HG02970 (cell line): ENCODE measurements around the gene WWC2.
"Not testable (repeated sequence)": the region's sequence is repeated elsewhere in the genome, so short reads cannot be mapped to it uniquely, and the experiment has no call there.

ENCODE experiments used
- ATAC-seq: cut with Tn5 transposase; IDR thresholded peaks from one replicate; pipeline ENCODE4 v1.9.1; 2021; ENCODE audit warnings: mild to moderate bottlenecking, moderate library complexity, moderate number of reproducible peaks; ENCODE audit not compliant: unreplicated experiment, low FRiP score

WWC2 gene

DNA sequence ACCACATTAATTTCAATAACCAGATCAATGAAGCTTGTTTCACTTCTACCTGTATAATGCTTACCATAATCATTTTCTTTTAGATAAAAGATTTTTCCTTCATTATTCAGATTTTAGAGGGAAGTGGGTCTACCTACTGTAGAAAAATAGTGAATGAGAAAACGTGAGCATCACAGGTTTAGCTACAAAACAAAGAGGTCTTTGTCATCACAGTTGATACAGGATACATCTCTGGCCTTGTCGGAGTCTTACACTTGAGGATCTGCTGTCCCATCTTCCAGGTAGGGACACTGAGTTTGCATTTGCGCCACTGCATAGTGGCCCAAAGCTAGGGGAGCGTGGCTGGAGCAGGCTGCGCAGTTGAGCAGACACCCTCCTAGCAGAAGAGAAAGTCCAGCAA is 222.5 kb downstream of the WWC2 start:
- no peak for ATAC-seq

DNA sequence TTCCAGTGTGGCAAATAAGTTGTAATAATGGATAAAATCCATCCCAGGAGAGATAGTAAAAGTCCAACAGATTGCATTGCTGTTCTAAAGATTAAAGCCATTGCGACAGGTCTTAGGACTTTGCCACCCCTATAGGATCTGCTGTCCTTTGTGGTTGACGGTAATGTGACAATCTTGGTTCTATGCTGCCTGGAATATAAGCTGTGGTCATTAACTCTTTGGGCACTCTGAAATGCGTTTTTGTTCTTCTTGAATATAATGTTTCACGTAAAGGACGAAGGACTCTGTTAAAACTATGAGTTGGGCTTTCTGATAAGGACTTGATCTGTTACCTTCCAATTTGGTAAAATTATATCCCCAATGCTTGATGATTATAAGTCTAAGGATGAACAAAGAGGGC is 223.3 kb downstream of the WWC2 start, which contains the start of gene CLDN24:
TSS of gene CLDN24 (minus strand) at position 101 of the 400 bp plus-strand sequence. CDS start at position 101, 0 bp downstream.
- no peak for ATAC-seq

DNA sequence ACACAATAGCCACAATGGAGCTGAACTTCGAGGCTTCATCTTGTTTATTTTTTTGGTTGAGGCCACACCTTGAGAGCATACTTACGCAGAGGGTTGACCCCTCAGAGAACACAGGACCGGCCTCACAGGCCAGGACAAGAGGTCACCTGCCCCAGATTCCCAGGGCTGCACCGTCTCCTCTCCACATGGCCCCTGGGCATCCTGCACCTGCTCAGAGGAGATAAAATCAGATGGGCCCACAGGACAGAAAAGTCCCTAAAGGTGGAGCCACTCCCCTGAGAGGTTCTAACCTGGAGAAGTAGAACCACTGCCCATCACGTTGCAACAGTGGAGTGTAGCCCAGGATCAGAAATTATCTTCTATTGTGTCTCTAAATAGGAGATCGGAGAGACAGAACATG is 224.2 kb downstream of the WWC2 start:
- ATAC-seq, result no peak

DNA sequence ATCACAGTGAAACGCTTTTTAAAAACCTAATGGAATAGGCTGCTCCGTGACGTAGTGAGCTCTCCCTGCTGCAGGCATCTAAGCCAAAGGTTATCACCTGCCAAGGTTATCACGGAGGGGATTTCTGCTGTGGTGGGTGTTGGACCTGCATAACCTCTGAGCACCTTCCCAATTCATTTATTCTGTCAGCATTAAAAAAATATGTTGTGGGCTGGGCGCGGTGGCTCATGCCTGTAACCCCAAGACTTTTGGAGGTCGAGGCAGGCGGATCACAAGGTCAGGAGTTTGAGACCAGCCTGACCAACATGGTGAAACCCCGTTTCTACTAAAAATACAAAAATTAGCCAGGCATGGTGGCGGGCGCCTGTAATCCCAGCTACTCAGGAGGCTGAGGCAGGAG is 225.0 kb downstream of the WWC2 start:
- not testable (repeated sequence) for ATAC-seq

DNA sequence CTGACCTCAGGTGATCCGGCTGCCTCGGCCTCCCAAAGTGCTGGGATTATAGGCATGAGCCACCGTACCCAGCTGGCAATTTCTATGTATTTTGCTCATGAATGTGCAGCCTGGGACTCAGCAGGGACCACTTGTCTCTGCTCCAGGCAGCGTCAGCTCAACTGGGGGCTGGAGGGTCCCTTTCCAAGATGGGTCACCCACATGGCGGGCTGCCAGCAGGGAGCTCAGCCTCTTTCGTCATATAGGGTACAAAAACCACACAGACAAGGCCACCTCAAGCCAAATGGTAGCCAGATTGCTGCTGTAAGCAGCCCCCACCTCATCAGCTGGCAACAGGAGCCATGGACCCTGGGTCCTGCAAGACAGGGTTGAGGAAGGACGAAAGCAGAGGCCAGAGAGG is 225.6 kb downstream of the WWC2 start:
- no peak for ATAC-seq

DNA sequence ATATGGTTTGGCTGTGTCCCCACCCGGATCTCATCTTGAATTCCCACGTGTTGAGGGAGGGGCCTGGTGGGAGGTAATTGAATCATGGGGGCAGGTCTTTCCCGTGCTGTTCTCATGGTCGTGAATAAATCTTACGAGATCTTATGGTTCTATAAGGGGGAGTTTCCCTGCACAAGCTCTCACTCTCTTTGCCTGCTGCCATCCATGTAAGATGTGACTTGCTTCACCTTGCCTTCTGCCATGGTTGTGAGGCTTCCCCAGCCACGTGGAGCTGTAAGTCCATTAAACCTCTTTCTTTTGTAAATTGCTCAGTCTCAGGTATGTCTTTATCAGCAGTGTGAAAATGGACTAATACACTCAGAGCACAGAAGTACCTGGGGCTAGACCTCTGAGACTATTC is 227.3 kb downstream of the WWC2 start:
- not testable (repeated sequence) for ATAC-seq

DNA sequence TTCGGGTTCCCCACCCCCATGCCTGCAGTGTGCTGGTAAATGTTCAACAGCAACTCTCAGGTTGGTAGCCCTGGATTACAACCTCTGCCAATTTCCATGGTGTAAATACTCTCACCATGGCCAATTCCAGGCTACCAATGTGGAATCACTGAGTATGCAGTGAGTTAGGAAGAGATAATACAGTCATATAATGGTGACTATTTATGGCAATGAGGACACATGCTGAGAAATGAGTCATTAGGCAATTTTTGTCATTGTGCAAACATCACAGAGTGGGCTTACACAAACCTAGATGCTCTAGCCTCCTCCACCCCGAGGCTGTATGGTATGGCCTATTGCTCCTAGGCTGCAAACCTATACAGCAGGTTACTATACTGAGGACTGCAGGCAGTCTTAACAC is 227.8 kb downstream of the WWC2 start:
- ATAC-seq, result no peak

DNA sequence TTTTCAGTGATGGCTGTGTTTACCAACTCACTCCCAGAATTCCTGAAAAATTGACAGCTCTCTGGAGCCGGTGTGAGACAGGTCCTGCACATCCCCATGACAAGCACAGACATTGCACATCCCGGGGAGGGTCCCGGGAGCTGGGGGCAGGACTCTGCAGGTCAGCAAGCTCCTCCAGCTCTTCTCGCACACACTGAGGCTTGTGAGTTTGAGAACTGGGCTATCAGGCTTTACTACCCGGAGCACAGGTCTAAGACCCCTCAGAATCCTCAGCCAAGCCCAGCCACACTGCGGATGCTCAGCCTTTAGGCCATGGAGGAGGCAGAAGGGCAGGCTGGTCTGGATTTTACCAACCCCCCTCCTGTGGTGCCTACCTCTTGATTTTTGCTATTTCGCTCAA is 228.8 kb downstream of the WWC2 start:
- no peak for ATAC-seq

DNA sequence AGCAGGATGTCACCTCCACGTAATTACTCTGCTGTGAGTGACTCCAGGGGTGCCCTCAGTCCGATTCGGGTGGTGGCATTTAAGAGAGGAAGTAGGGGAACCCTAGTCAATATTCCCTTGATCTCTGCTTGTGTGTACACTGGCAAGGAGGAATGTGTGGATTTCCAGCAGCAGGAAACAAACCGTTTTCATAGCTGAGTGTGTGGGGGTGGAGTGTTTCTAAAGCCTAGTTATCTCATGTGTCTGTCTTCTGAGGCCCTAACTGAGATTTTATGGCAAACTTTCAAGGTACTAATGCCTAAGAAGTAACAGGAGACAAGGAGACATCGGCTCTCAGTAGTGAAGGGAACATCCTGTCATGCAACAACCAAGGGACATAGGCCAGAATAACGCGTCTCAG is 229.8 kb downstream of the WWC2 start:
- no peak for ATAC-seq

DNA sequence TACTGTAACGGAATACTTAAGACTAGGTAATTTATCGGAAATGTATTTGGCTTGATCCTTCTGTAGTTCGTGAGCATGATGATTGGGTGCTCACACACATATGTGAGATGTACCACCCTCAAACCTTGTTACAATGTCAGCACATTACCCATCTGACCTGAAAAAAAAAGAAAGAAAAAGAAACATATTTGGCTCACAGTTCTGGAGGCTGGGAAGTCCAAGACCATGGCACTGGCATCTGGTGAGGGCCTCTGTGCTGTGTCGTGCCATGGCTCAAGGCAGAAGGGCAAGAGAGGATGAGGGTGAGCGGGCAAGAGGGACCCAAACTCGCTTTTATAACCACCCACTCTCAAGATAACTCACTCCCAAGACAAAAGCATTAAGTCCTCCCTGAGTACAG is 230.2 kb downstream of the WWC2 start:
- ATAC-seq, result no peak

DNA sequence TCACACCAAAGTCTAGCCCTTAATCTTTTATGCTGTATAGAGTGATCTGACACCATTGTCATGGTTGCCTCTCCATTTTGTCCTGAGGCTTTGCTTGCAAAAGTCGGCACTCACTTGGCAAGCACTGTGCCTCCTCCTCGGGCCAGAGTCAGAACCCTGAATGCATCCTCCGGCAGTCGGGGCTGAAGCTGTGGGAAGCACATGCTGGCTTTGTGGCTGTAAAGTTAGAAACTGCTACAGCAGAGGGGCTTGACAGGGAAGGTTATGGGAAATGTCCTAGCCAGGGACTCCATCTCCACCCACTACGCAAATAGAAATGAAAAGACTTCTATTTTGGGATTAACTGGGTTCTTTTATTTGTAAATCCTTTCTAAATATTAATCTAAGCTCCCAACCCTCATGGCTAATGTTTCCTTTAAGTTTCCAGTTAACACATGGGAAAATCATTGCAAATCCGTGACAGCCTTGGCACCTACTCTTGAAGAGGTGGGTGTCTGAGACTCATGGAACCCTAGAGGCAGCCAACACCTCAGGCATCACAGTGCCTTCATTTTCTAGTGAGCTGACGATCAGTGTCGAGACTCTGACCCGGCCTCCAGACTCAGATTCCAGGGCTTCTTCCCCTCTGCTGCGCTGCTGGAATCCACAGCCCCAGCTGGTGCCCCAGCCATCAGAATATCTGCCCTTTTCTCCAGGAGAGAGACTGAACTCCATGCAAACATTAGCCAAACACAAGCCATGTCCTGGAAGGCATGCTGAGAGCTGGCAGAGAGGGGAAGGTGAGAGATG is 231.1 kb downstream of the WWC2 start:
- no peak for ATAC-seq

DNA sequence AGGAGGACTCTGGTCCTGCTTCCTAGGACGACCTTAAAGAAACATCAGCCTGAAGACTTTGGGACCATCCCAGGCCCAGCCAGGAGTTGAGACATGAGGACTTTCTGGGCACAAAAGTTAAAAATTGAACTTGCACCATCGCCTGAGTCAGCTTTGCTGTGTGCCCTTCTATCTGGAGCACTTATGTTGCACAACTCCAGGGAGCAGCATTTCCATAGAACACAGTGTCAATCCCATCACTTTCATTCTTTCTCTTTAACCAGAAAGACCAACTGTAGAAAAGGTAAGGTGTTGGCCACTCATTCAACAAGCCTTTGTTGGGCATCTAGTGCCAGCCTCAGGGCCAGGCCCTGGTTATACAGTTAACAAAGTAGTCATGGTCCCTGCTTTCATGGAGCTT is 231.8 kb downstream of the WWC2 start:
- ATAC-seq, result no peak

DNA sequence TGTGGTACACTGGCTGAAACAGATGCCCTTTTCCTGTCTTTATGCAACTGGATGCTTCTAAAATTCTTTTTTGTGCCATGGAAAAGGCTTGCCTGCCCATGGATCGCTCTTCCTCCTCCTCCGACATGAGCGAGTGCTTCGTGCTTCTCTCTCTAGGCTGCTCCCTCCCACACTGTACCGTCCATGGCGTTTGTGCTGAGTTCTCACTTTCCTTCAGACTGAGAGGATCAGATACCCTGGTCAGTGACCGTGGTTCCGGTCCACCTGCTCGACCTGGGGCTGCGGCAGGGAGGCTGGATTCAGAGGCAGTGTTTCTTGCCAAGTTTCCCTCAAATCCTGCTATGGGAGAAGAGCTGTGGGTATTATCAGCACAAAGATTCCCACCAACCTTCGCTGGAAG is 233.4 kb downstream of the WWC2 start:
- ATAC-seq, result no peak

DNA sequence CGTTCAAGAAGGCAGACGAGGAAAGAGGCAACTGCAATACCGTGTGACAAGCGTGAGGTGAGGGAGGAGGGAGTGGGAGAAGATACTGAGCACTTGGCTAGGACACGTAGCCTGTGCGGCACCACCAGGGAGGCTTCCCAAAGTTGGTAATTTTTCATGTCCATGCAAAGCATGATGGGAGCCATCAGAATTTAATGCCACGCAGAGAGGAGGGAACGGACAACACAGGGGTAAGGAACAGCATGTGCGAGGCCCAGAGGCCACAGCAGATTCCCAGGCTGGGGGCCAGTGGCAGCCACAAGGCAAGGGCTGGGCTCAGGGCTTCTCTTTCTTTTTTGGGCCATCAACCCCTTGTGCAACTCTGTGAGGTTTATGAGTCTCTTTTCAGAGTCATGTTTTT is 234.1 kb downstream of the WWC2 start:
- ATAC-seq, result no peak

DNA sequence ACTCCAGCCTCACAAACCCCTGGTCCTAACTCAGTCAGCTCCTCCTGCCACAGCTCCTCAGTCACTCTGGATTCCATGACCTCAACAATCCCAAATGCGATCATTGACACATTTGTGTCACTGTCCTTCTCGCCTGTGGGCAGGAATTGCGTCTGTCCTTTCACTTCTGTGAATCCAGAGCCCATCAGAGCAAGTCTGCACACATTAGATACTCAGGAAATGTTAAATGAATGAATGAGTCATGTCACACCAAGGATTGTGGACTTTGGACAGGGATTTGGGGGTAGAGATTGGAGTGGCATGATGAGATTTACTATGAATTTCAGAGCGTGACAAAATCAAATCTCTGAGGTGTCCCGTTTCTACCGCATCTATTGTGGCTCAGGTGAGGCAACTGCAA is 234.9 kb downstream of the WWC2 start:
- no peak for ATAC-seq

DNA sequence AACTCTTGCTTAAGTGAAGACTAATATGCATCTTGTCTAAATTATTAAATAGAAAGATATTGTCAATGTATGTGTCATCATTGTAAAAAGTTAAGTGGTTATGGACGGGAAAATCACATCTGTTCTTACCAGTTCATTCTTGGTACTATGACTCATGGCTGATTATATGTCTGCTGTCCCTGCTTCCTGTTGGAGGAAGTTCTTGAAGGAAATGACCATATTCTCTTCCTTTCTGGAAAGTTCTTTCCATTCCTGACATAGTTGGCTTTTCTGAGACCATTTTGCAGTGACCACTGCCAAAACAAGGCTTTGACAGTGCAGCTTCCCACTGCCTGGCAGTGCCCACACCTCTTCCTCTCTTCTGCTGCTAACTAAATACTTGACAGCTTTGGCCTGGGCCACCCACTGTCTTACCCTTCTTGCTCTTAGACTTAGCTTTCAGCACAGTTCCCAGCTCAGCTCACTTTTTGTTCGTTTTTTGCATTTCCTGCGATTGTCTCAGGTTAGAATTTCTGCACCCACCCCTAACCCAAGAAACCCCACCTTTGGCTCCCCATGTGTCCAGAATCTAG is 236.4 kb downstream of the WWC2 start:
- ATAC-seq, result no peak

DNA sequence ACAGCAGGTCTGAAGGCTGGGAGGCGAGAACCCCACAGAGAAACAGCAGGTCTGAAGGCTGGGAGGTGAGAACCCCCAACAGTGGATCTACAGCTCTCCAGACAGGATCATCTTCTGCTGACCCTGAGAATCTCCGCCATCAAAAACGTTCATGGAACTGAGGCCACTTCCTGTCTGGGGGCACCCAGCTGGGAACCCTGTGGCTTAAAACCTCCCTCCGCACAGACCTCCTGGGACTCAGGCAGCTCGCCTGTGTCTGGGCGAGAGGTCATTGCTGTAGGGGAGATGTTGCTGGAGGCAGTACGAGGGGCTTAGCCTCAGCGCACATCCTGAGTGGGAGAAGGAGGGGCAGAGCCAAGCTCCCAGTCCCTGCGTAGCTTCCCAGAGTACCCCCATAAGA is 238.3 kb downstream of the WWC2 start:
- no peak for ATAC-seq

DNA sequence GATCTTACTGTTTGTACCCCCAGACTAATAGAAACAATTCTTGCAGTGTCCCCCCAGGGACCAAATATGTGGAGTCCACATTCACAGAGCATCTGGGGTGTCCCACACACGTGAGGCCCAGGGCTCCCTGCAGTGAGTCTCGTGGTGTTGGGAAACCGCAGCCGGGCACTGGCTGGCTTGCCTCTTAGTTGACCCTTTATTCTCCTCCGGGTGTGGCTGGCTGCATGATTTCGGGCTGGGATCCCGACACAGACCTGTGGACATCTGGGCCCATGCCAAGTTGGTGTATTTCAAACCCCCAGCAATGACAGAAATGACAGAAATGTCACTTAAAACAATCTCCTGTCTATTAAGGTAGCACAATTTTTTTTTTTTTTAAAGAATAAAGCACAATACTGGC is 238.8 kb downstream of the WWC2 start:
- no peak for ATAC-seq

DNA sequence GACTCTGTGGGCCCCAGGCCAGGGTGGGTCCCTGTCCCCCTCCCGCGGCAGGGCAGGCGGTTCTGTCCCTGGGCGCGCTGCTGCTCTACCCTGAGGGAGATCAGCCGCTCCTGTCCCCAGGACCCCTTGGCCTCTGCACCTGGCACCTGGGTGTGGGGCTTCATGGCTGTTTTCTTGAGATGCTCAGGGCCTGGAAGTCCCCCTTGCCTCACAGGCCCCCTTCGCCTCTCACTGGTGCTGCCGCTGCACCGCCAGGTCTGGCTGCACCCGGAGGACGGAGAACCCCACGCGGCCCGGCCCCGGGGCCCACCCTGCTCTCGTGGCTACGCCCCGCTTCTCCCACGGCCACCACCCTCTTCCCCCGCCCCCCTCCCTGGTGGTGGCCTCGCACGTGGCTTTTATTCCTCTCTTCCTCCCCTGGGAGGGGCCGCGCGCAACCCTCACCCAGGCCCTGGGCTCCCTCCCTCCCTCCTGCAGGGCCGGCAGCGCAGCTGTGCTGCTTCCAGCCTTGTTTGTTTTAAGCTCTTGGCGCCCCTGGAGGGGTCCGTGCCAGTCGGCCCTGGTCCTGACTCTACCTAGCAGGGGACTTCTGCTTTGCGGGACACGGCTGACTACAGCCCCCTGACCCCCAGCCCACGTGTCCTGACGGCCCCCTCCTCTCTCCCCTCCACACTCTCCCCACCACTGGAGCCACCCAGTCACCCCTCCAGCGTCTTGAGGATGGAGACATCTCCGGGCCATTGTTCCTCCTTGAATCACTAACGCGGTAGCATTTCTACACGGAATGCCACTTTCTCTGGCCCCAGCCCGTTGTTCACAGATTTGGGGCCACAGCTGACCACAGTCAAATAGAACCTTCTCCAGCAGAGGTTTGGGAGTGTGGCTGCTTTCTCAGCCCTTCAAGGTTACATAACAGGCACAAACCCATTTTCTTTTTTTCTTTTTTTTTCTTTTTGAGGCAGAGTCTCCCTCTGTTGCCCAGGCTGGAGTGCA is 243.8 kb downstream of the WWC2 start:
- ATAC-seq, result no peak

DNA sequence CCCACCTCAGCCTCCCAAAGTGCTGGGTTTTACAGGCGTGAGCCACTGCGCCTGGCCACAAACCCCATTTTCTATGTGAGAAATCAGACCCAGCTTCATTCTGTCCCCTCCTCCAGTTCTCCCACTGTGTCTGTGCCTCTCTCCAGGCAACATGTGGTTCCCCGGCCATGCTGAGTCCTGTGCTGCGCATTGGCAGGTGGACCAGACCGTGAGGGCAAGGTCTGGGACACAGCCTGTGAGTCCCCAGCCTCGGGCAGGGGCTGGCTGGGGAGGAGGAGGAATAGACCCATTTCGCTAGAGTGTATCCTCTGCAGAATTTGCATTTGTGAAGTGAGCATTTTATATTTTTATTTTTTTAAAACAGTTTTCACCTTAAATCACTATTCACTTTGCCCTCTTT is 244.7 kb downstream of the WWC2 start:
- ATAC-seq, result no peak
